ENCODE measurements around the gene ANTXR1.

Gene ANTXR1

GRCh38 chr2:69075486-69075885 lies 62.5 kb downstream of the ANTXR1 start:
- no peak for DNase-seq

- no peak for DNase-seq
Measured at GRCh38 chr2:69076601-69077000, 63.6 kb downstream of the ANTXR1 start.

- no peak for DNase-seq
Measured at GRCh38 chr2:69077252-69077950, 64.4 kb downstream of the ANTXR1 start.

GRCh38 chr2:69080071-69080470 lies 67.1 kb downstream of the ANTXR1 start:
- no peak for DNase-seq

- no peak for DNase-seq
Measured at GRCh38 chr2:69081001-69081580, 68.1 kb downstream of the ANTXR1 start.

- no peak for DNase-seq
Measured at GRCh38 chr2:69081757-69082156, 68.8 kb downstream of the ANTXR1 start.

- DNase-seq = no peak
Measured at GRCh38 chr2:69082430-69082997, 69.5 kb downstream of the ANTXR1 start.

- peak in 1 of 2 experiments; percentile 13 for DNase-seq
Measured at GRCh38 chr2:69083235-69083748, 70.3 kb downstream of the ANTXR1 start.

GRCh38 chr2:69084492-69084891 lies 71.5 kb downstream of the ANTXR1 start:
- DNase-seq = no peak

- no peak for DNase-seq
Measured at GRCh38 chr2:69086466-69086865, 73.5 kb downstream of the ANTXR1 start.

- DNase-seq = no peak
Measured at GRCh38 chr2:69087211-69087911, 74.4 kb downstream of the ANTXR1 start.

- no peak for DNase-seq
Measured at GRCh38 chr2:69087912-69088240, 74.9 kb downstream of the ANTXR1 start.

- DNase-seq = no peak
Measured at GRCh38 chr2:69088466-69088865, 75.5 kb downstream of the ANTXR1 start.

GRCh38 chr2:69089266-69089665 lies 76.3 kb downstream of the ANTXR1 start:
- DNase-seq = no peak

- no peak for DNase-seq
Measured at GRCh38 chr2:69089998-69090397, 77.0 kb downstream of the ANTXR1 start.

- no peak for DNase-seq
Measured at GRCh38 chr2:69090820-69091219, 77.8 kb downstream of the ANTXR1 start.

- DNase-seq = no peak
Measured at GRCh38 chr2:69092857-69093256, 79.9 kb downstream of the ANTXR1 start.

- DNase-seq = no peak
Measured at GRCh38 chr2:69095305-69095704, 82.3 kb downstream of the ANTXR1 start.

- DNase-seq = no peak
Measured at GRCh38 chr2:69096326-69097095, 83.5 kb downstream of the ANTXR1 start.

GRCh38 chr2:69097148-69097610 lies 84.2 kb downstream of the ANTXR1 start:
- DNase-seq = no peak

GRCh38 chr2:69097891-69098655 lies 85.1 kb downstream of the ANTXR1 start:
- DNase-seq = no peak

- no peak for DNase-seq
Measured at GRCh38 chr2:69099541-69099940, 86.6 kb downstream of the ANTXR1 start.
